T-helper 2 cell treated with Interferon-gamma antibody and Interleukin-4, amounts not matched to agents 5 μg/mL and 100 μg/mL, for 36 hours (primary cell): ENCODE measurements around the gene PTK7.

ENCODE experiments used
- DNase-seq: peaks from one replicate; pipeline ENCODE4 v3.0.0; 2021; ENCODE audit warnings: low spot score
- H3K27ac Mint-ChIP-seq: one replicate; pipeline ENCODE4 v1.8.0; 2021; ENCODE audit warnings: mild to moderate bottlenecking, mixed read lengths
- H3K27me3 Mint-ChIP-seq: one replicate; pipeline ENCODE4 v1.8.0; 2021; ENCODE audit warnings: low read depth, mixed read lengths
- H3K36me3 Mint-ChIP-seq: one replicate; pipeline ENCODE4 v1.8.0; 2021; ENCODE audit warnings: low read depth, mixed read lengths
- H3K4me1 Mint-ChIP-seq: one replicate; pipeline ENCODE4 v1.8.0; 2021; ENCODE audit warnings: low read depth, mixed read lengths
- H3K4me3 Mint-ChIP-seq: one replicate; pipeline ENCODE4 v1.8.0; 2022; ENCODE audit warnings: mild to moderate bottlenecking, moderate library complexity, mixed read lengths
- H3K9me3 Mint-ChIP-seq: one replicate; pipeline ENCODE4 v1.8.0; 2021; ENCODE audit warnings: mixed read lengths

The PTK7 gene

DNA sequence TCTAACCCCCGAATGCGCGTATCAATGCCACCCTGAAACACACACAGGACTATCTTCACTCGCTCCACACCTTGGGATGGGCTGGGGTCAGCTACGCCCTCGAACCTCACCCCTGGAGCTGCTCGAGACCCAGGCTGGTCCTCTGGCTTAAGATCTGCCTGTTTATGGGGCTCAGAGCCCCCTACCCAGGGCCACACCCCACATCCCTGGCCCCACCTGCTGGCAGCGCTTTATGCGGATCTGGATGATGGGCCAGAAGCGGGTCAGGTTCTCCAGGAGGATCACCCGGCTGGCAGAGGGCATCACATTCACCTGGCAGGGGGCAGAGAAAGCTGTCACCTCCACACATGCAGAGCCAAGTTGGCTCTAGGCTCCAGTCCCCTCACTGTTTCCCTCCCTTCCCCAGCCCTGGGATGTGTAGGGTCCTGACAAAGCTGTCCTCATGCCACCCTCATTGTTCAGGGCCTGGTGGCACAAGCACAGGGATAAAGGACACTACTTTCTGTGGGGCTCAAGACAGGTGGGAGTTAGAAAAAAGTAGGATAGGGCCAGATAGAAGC is 30.7 kb upstream of the PTK7 start:
- Mint-ChIP-seq H3K9me3 (no peaks in the 10 kb centered on the region), H3K27me3 (no peaks in the 10 kb centered on the region), H3K36me3 (peaks cover 39% of the 10 kb centered on the region), H3K4me1 (peaks cover under 1% of the 10 kb centered on the region), H3K27ac (peak overlapping the region; percentile 61), H3K4me3 (no peak overlapping the region)
- no peak for DNase-seq

DNA sequence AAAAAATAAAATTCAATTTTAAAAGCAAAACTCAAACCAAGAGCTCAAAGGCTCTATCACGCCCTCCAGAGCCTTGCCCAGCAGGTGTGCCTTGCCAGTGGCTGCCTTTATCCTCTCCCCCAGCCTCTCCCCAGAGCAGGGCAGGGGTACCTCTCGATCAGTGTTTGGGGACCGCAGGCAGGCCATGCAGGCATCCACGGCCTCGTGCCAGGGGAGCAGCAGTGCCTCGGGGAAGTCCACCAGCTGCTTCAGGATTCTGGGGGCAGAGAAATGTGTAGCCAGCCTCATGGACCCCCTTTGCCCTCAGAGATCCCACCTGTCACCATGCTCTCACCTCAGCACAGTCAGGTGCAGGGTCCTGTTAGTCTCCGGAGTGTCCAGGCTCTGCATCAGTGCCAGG is 28.1 kb upstream of the PTK7 start:
- H3K27ac Mint-ChIP-seq = no peak overlapping the region
- H3K9me3 Mint-ChIP-seq = no peaks in the 10 kb centered on the region
- H3K4me3 Mint-ChIP-seq = no peak overlapping the region
- H3K27me3 Mint-ChIP-seq = no peaks in the 10 kb centered on the region
- H3K4me1 Mint-ChIP-seq = peaks cover 20% of the 10 kb centered on the region
- peaks cover 38% of the 10 kb centered on the region for H3K36me3 Mint-ChIP-seq
- DNase-seq = no peak

DNA sequence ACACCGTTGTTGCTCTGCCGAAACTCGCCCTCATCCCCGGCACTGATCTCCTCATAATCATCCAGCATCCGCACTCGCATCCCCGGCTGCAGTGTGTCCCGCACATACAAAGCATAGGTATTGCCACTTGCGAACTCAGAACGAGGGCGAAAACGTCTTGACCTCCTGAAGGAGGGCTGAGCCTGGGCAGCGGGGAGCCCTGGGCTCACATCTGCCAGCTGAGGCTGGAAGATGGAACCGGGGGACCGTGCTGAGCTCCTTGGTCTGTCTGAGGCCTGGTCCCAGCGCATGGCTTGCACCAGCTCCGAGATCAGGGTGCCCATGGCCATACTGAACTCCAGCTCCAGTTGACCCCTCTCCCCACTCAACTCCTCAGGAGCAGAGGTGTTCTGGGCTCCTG is 25.1 kb upstream of the PTK7 start:
- Mint-ChIP-seq H3K36me3 (peaks cover 32% of the 10 kb centered on the region), H3K9me3 (no peaks in the 10 kb centered on the region), H3K27me3 (no peaks in the 10 kb centered on the region), H3K27ac (peak overlapping the region; percentile 55), H3K4me1 (peaks cover 29% of the 10 kb centered on the region), H3K4me3 (no peak overlapping the region)
- no peak for DNase-seq

DNA sequence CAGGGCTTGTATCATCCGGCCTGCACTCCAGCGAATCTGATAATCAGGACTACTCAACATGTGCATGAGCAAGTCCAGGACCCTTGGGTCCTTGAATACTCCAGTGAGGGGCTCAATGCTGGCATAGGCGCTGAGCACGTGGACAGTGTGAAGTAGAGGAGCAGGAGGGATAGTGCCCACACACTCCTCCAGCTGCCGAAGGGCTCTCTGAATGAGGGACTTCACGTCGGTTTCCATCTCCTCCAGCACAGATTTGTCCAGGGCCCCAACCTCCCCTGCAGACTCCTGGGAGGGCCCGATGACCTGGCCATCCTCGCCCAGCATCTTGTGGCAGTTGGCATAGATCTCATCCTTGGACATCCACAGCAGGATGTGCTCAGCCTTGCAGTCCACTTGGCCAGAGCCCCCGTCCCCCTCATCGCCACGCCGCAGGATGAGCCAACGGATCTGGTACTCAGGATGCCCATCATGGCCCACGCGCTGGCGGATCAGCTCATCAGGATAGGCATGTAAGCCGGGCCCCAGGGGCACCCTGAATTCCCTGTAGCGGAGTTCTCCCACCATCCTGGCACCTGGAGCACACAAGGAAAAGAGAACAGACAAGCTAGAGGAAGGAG is 23.8 kb upstream of the PTK7 start:
- H3K27me3 Mint-ChIP-seq = no peaks in the 10 kb centered on the region
- peak overlapping the region; percentile 99 for H3K4me3 Mint-ChIP-seq
- no peak for DNase-seq
- no peaks in the 10 kb centered on the region for H3K9me3 Mint-ChIP-seq
- peaks cover 29% of the 10 kb centered on the region for H3K4me1 Mint-ChIP-seq
- H3K36me3 Mint-ChIP-seq = peaks cover 33% of the 10 kb centered on the region
- H3K27ac Mint-ChIP-seq = peak overlapping the region; percentile 99

DNA sequence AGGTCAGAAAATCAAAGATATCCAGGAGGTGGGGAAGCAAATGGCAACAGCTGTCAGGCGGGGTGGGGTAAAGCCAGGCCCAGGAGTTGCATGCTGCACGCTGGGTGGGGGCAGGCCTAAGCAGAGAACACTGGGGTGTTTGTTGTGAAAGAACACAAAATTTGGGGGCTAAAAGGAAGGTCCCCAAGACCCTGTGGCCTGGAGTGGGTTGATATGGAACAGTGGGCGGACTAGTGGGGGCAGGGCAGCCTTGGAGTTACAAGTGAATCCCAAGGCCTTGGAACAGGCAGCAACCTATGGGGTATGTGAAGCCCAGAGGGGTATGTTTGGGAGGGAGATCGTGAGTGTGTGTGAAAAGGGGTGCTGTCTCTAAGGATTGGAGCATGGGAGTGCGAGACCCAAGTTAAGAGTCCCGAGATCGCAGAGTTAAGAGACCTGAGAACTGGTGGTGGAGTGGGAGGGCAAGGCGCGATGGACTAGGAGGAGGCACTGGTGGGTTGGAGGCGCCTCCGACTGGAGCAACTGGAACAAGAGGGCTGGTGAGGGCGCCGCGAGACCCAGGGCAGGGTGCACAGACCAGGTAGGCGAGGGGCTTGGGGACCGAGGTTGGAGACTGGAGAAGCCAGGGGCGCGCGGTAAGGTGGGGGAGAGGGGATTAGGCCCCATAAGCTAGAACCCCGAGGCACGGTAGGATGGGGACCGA is 23.1 kb upstream of the PTK7 start:
- H3K27me3 Mint-ChIP-seq = no peaks in the 10 kb centered on the region
- no peaks in the 10 kb centered on the region for H3K9me3 Mint-ChIP-seq
- DNase-seq = no peak
- peak overlapping the region; percentile 99 for H3K4me3 Mint-ChIP-seq
- H3K27ac Mint-ChIP-seq = peak overlapping the region; percentile 99
- peaks cover 36% of the 10 kb centered on the region for H3K36me3 Mint-ChIP-seq
- H3K4me1 Mint-ChIP-seq = peaks cover 33% of the 10 kb centered on the region

DNA sequence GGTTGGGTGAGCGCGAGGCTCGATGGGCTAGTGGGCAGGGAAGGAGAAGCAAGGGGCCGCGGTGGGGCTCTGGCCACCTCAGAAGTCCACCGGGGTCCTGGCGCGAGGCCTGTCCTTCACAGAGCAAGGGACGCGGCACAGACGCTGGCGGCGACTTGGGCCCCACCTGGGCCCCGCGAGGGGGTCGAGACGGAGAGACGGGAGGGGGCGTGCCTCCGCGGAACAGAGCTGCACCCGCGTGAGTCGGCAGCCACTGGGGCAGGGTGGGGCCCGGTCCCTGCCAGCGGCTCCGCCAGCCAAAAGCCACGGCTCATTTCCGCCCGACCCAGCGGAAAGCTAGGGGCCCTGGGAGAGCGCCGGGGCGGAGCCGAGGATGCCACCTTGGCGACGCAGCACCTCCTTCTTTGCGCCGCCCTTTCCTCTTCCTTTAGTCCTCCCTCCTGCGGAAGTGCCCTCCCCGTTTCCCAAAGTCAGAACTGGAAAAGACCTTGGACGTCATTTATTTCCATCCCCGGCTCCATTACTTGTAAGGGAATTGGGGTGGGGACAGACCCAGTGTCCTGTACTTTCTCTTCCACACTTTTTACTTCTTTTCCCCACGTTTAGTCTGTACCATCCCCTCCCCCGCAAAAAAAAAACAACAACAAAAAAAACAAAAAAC is 22.4 kb upstream of the PTK7 start, which contains the start of gene CUL7:
TSS of gene CUL7 (minus strand) at position 307 of the 661 bp plus-strand sequence. CDS start 1,063 bp downstream, outside the sequence.
- Mint-ChIP-seq H3K4me1 (peaks cover 40% of the 10 kb centered on the region), H3K27me3 (no peaks in the 10 kb centered on the region), H3K36me3 (peaks cover 38% of the 10 kb centered on the region), H3K4me3 (peak within 1 kb of the TSS; percentile 99), H3K27ac (peak within 1 kb of the TSS; percentile 99), H3K9me3 (no peaks in the 10 kb centered on the region)
- peak; percentile 92 for DNase-seq

DNA sequence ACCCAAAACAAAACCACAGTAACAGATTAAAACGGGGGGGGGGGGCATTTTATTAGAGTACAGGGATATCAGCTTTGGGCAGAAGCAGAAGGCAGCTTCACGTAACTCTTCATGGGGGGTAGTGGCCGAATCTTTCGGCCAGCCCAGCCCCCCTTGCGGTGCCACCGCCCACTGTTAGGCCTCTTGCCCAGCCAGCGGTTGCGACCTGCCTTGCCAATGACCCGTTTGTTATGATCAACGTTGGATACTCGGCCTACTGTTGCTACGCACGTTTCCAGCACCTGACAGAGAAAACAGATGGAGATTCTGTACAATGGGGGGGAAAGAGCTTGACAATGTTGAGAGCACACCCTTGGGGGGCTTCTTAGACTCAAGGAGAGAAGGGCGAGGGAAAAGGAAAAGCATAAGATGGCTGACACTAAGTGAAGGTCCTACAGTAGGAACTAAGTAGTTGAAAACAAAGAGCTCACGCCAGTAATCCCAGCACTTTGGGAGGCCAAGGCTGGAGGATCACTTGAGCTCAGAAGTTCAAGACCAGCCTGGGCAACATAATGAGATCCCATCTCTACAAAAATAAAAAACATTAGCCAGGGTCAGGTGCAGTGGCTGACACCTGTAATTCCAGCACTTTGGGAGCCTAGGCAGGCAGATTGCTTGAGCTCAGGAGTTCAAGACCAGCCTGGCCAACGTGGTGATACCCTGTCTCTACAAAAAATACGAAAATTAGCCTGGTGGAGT is 21.7 kb upstream of the PTK7 start:
- Mint-ChIP-seq H3K27me3 (no peaks in the 10 kb centered on the region), H3K9me3 (no peaks in the 10 kb centered on the region), H3K27ac (peak overlapping the region; percentile 99), H3K4me3 (peak overlapping the region; percentile 99), H3K4me1 (peaks cover 43% of the 10 kb centered on the region), H3K36me3 (peaks cover 34% of the 10 kb centered on the region)
- no peak for DNase-seq

DNA sequence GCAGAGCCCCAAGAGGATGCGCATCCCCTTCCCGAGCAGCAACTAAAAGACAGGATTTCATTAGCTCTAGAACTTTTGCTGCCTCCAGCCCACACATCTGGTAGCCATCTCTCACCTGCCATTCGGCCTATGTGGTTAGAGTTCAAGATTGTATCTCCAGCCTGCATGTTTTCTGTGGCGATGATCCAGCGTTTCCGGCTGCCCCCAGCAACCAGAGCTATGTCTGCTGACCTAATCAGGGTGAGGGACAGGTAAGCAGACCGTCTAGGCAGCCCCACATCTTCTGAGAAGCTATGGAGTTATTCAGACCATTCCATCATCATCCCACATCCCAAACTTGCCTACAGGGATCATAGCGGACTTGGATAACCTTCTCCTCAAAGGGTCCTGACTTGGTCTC is 20.1 kb upstream of the PTK7 start:
- peaks cover 24% of the 10 kb centered on the region for H3K36me3 Mint-ChIP-seq
- DNase-seq = no peak
- H3K9me3 Mint-ChIP-seq = no peaks in the 10 kb centered on the region
- no peaks in the 10 kb centered on the region for H3K27me3 Mint-ChIP-seq
- peaks cover 46% of the 10 kb centered on the region for H3K4me1 Mint-ChIP-seq
- no peak overlapping the region for H3K4me3 Mint-ChIP-seq
- peak overlapping the region; percentile 11 for H3K27ac Mint-ChIP-seq

DNA sequence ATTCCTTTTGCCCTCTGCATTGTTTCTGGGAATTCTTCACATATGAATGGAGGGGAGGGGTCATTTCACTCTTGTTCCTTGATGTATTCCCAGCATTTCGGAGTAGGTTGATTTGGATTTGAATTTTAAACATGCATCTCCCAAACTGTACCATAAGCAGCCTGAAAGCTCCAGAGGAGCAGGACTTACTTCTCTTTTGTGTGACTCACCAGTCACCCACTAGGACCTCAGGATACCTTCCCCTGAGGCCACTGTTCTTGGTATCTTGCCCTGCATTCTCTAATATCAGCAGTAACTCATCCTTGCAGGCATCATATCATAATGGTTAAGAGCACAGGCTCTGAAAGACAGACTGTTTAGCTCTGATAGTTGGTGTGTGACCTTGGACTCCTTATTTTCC is 17.6 kb upstream of the PTK7 start:
- Mint-ChIP-seq H3K27me3 (no peaks in the 10 kb centered on the region), H3K9me3 (no peaks in the 10 kb centered on the region), H3K4me3 (peak overlapping the region; percentile 97), H3K36me3 (peaks cover 18% of the 10 kb centered on the region), H3K4me1 (peaks cover 30% of the 10 kb centered on the region), H3K27ac (peak overlapping the region; percentile 98)
- DNase-seq = no peak

DNA sequence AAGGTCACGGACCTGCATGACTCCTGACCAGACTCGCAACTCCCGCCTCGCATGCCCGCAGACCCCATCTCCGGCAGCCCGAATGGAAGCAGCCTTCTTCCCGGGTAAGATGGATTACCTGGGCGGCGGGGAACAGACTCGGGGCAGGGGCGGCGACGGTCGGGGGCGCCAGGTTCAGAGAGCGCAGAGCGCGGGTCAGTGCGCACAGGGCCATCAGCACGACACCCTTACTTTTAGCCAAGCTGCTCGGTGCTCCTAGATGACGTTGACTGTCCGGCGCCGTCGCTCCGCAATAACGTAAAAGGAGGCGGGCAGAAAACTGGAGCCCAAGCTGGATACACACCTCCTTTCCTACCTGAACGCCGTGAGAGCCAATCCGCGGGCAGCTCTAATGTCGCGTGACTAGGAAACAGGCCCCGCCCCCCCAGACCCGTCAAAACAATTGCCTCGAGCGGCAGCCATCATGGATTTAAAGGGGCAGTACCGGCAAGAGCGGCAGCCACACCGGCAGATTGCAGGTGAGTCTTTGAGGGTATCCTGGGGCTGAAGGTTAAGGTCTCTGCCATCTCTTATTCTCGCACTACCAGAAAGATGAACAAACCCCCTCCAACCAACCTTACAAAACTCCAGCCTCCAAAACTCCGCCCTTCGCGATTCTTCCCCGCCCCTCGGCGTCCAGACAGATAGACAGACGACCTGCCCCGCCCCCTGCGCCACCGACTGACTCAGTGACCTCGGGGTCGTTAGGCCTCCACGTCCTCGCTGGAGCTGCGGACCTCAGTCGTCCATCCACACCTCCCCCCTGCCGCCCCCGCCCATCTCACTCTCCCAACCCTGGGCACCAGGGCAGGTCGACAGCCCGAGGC is 16.7 kb upstream of the PTK7 start, which contains the start of the genes KLC4 and MRPL2:
TSS of gene KLC4 (plus strand) at position 464 of the 866 bp plus-strand sequence. CDS start 1,705 bp downstream, outside the sequence.
TSS of gene MRPL2 (minus strand) at position 267 of the 866 bp plus-strand sequence. CDS start at position 214, 53 bp downstream.
- H3K4me1 Mint-ChIP-seq = peaks cover 24% of the 10 kb centered on the region
- H3K4me3 Mint-ChIP-seq = peak within 1 kb of the TSS; percentile 97
- no peaks in the 10 kb centered on the region for H3K9me3 Mint-ChIP-seq
- H3K27me3 Mint-ChIP-seq = no peaks in the 10 kb centered on the region
- peak; percentile 98 for DNase-seq
- H3K27ac Mint-ChIP-seq = peak within 1 kb of the TSS; percentile 98
- peaks cover 15% of the 10 kb centered on the region for H3K36me3 Mint-ChIP-seq

DNA sequence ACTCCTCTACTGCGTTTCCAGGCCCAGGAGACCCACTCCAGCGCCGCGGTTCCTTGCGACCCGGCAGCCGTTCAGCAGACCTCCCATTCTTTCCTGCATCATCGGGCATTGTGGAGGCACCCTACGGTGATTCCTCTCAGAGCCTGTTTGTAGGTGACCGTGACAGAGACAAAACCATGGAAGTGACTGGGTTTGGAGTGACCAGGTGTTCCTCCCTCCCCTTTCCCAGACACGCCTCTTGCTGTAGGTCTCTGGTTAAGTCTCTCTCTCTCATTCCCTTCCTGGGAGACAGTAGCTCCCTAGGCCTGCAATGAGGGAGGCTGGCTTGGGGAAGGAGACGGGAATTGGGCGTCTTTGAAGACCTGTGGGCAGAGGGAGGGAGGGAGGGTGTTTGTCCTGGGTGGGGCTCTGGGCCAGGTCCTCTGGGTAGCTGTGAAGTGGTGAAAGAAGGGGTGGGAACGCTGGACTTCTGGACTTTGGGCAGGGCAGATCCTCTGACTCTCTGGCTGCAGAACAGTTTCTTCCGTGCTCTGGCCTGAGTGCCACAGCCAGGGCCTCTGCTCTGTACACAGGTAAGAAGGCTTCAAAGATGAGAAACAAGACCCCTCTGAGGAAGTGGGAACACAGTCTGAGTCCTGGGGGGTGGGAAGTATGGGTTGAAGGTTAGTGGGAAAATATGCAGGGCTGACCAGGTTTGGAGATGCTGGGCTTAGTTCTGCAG is 15.9 kb upstream of the PTK7 start:
- DNase-seq = no peak
- peaks cover 24% of the 10 kb centered on the region for H3K4me1 Mint-ChIP-seq
- no peaks in the 10 kb centered on the region for H3K27me3 Mint-ChIP-seq
- H3K4me3 Mint-ChIP-seq = peak overlapping the region; percentile 97
- peak overlapping the region; percentile 98 for H3K27ac Mint-ChIP-seq
- no peaks in the 10 kb centered on the region for H3K9me3 Mint-ChIP-seq
- H3K36me3 Mint-ChIP-seq = peaks cover 15% of the 10 kb centered on the region
